ENCODE results near the gene PDE1A.

PDE1A gene

GRCh38 chr2:182447863-182448262 is 21.0 kb upstream of the PDE1A start:
- H3K27me3 ChIP-seq, result no peaks in the 10 kb centered on the region
- no peaks in the 10 kb centered on the region for H3K4me1 ChIP-seq
- no peaks in the 10 kb centered on the region for H3K36me3 ChIP-seq
- no peak overlapping the region for H3K4me3 ChIP-seq (ENCODE audit: low read depth, low read length)
- H3K9me3 ChIP-seq, result no peaks in the 10 kb centered on the region
- TF ChIP-seq, protein P1, sequence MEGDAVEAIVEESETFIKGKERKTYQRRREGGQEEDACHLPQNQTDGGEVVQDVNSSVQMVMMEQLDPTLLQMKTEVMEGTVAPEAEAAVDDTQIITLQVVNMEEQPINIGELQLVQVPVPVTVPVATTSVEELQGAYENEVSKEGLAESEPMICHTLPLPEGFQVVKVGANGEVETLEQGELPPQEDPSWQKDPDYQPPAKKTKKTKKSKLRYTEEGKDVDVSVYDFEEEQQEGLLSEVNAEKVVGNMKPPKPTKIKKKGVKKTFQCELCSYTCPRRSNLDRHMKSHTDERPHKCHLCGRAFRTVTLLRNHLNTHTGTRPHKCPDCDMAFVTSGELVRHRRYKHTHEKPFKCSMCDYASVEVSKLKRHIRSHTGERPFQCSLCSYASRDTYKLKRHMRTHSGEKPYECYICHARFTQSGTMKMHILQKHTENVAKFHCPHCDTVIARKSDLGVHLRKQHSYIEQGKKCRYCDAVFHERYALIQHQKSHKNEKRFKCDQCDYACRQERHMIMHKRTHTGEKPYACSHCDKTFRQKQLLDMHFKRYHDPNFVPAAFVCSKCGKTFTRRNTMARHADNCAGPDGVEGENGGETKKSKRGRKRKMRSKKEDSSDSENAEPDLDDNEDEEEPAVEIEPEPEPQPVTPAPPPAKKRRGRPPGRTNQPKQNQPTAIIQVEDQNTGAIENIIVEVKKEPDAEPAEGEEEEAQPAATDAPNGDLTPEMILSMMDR (IDR thresholded peaks at IDR 0.05; ENCODE audit: low read depth, low read length), result no peak
- no peak for DNase-seq

GRCh38 chr2:182447163-182447562 is 20.3 kb upstream of the PDE1A start:
- H3K4me1 ChIP-seq, result no peaks in the 10 kb centered on the region
- H3K4me3 ChIP-seq (ENCODE audit: low read depth, low read length), result no peak overlapping the region
- DNase-seq, result no peak
- H3K9me3 ChIP-seq, result no peaks in the 10 kb centered on the region
- no peaks in the 10 kb centered on the region for H3K36me3 ChIP-seq
- H3K27me3 ChIP-seq, result no peaks in the 10 kb centered on the region
- TF ChIP-seq, protein P1 (IDR thresholded peaks at IDR 0.05; ENCODE audit: low read depth, low read length), result no peak

GRCh38 chr2:182446087-182446486 is 19.3 kb upstream of the PDE1A start:
- TF ChIP-seq, protein P1 (IDR thresholded peaks at IDR 0.05; ENCODE audit: low read depth, low read length), result no peak
- Histone ChIP-seq H3K4me1 (no peaks in the 10 kb centered on the region), H3K4me3 (ENCODE audit: low read depth, low read length) (no peak overlapping the region), H3K36me3 (no peaks in the 10 kb centered on the region), H3K27me3 (no peaks in the 10 kb centered on the region), H3K9me3 (no peaks in the 10 kb centered on the region)
- no peak for DNase-seq

DNA sequence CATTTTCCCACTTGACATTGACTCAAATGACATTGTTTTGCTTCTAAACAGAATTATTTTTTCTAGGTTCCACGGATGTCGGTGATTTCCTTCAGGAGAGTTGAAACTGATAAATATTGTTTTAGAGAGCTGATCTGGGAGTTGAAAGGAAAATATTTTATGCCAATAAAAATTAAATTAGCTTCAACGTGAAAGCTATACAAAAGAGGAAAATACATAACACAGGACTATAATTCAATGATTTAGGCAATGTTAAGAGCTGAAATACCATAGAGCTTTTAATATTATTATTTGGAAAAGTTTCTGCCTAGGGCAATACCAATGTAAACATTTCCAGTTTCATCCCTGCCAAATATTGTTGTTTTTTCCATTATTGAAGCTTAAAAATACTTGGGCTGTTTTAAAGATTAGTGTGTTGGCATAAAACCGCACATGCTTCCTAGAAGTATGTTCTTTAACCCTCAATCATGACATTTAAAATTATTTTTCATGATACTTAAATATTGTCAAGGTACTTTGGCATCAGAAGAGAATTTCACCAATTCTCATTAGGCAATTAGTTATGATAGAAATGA is 18.6 kb upstream of the PDE1A start:
- DNase-seq, result no peak
- H3K9me3 ChIP-seq, result no peaks in the 10 kb centered on the region
- H3K36me3 ChIP-seq, result no peaks in the 10 kb centered on the region
- H3K4me3 ChIP-seq (ENCODE audit: low read depth, low read length), result no peak overlapping the region
- no peaks in the 10 kb centered on the region for H3K27me3 ChIP-seq
- TF ChIP-seq, protein P1 (IDR thresholded peaks at IDR 0.05; ENCODE audit: low read depth, low read length), result no peak
- no peaks in the 10 kb centered on the region for H3K4me1 ChIP-seq

DNA sequence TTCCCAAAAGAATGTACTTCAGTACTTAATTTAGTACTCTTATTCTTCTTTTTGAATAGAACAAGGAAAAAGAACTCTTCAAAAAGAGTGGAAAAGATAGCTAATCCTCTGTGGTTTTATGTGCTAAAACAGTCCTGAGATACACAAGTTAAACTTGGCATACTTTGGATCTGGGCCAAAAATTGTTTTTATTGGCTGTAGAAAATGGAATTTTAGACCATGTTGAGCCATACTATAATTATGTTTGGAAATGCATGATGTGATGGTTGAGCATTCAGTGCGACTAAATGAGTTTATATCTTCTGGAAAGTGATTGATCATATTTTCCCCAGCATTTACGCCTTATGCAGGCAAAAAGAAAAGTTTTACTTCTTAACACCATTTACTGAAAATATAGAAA is 18.0 kb upstream of the PDE1A start:
- Histone ChIP-seq H3K9me3 (no peaks in the 10 kb centered on the region), H3K36me3 (no peaks in the 10 kb centered on the region), H3K27me3 (no peaks in the 10 kb centered on the region), H3K4me3 (ENCODE audit: low read depth, low read length) (no peak overlapping the region), H3K4me1 (no peaks in the 10 kb centered on the region)
- no peak for DNase-seq
- TF ChIP-seq, protein P1 (IDR thresholded peaks at IDR 0.05; ENCODE audit: low read depth, low read length), result no peak

GRCh38 chr2:182444170-182444569 is 17.3 kb upstream of the PDE1A start:
- Histone ChIP-seq H3K27me3 (no peaks in the 10 kb centered on the region), H3K4me3 (ENCODE audit: low read depth, low read length) (no peak overlapping the region), H3K9me3 (no peaks in the 10 kb centered on the region), H3K4me1 (no peaks in the 10 kb centered on the region), H3K36me3 (no peaks in the 10 kb centered on the region)
- TF ChIP-seq, protein P1 (IDR thresholded peaks at IDR 0.05; ENCODE audit: low read depth, low read length), result no peak
- DNase-seq, result no peak

Data from BE2C (cell line).